Ishikawa (cell line): Measurements from ENCODE around the gene HMG20A.

Source experiments
- CEBPB ChIP-seq: IDR thresholded peaks from 2 replicates; pipeline ENCODE4 v1.6.1; 2012
- CREB1 ChIP-seq: IDR thresholded peaks from 2 replicates; pipeline ENCODE4 v1.6.1; 2012; ENCODE audit warnings: low read depth
- EGR1 ChIP-seq: IDR thresholded peaks from 2 replicates; pipeline ENCODE4 v1.6.1; 2012
- EP300 ChIP-seq: IDR thresholded peaks from 2 replicates; pipeline ENCODE4 v1.6.1; 2012; ENCODE audit warnings: borderline replicate concordance
- FOXM1 ChIP-seq: IDR thresholded peaks from 2 replicates; pipeline ENCODE4 v1.6.1; 2012; ENCODE audit warnings: low read depth, borderline replicate concordance
- MAX ChIP-seq: IDR thresholded peaks from 2 replicates; pipeline ENCODE4 v1.6.1; 2012
- NFIC ChIP-seq: IDR thresholded peaks from 2 replicates; pipeline ENCODE4 v1.6.1; 2012
- RAD21 ChIP-seq: IDR thresholded peaks from 2 replicates; pipeline ENCODE4 v1.6.1; 2012; ENCODE audit warnings: low read depth
- REST ChIP-seq: IDR thresholded peaks from 2 replicates; pipeline ENCODE4 v1.6.1; 2012; ENCODE audit warnings: low read depth, mild to moderate bottlenecking
- TAF1 ChIP-seq: IDR thresholded peaks from 2 replicates; pipeline ENCODE4 v1.6.1; 2012; ENCODE audit warnings: low read depth, mild to moderate bottlenecking
- TCF12 ChIP-seq: IDR thresholded peaks from 2 replicates; pipeline ENCODE4 v1.6.1; 2012; ENCODE audit warnings: low read depth
- TEAD4 ChIP-seq: IDR thresholded peaks from 2 replicates; pipeline ENCODE4 v1.6.1; 2012
- USF1 ChIP-seq: IDR thresholded peaks from 2 replicates; pipeline ENCODE4 v1.6.1; 2012
- YY1 ChIP-seq: IDR thresholded peaks from 2 replicates; pipeline ENCODE4 v1.6.1; 2012; ENCODE audit warnings: low read depth
- ZBTB7A ChIP-seq: IDR thresholded peaks from 2 replicates; pipeline ENCODE4 v1.6.1; 2012; ENCODE audit warnings: low read depth

The HMG20A gene

GRCh38 chr15:77476995-77477394 lies 56.3 kb downstream of the HMG20A start:
- TF ChIP-seq ZBTB7A (no peak), TCF12 (no peak), TEAD4 (no peak)

GRCh38 chr15:77478051-77478450 lies 57.4 kb downstream of the HMG20A start:
- peak; percentile 46 for TF ChIP-seq TEAD4
- no peak for TF ChIP-seq NFIC
- no peak for TF ChIP-seq CREB1
- TF ChIP-seq EP300 = peak; percentile 37; the same call in 1 of the 2 replicates
- TF ChIP-seq MAX = 0 out of 2 replicates have a peak, but pooled peaks have one; percentile 23

GRCh38 chr15:77479015-77479414 lies 58.3 kb downstream of the HMG20A start:
- TF ChIP-seq MAX (no peak), CEBPB (no peak), TAF1 (no peak), RAD21 (no peak), NFIC (no peak), EGR1 (no peak), CREB1 (no peak), TCF12 (no peak), REST (no peak), USF1 (no peak), FOXM1 (no peak), EP300 (no peak), YY1 (no peak), ZBTB7A (no peak), TEAD4 (no peak)

- no peak for TF ChIP-seq TCF12
Measured at GRCh38 chr15:77480859-77481633, 60.4 kb downstream of the HMG20A start.

GRCh38 chr15:77481670-77482069 lies 61.0 kb downstream of the HMG20A start:
- TF ChIP-seq NFIC = peak; percentile 98
- no peak for TF ChIP-seq CREB1
- TF ChIP-seq EP300 = peak; percentile 91
- no peak for TF ChIP-seq TAF1
- peak; percentile 87 for TF ChIP-seq TEAD4
- TF ChIP-seq RAD21 = no peak
- peak; percentile 73 for TF ChIP-seq CEBPB
- TF ChIP-seq ZBTB7A = no peak
- no peak for TF ChIP-seq YY1
- TF ChIP-seq USF1 = no peak
- peak; percentile 90 for TF ChIP-seq TCF12
- TF ChIP-seq FOXM1 = peak; percentile 78
- no peak for TF ChIP-seq REST
- TF ChIP-seq EGR1 = no peak
- TF ChIP-seq MAX = peak; percentile 51; the same call in 1 of the 2 replicates

GRCh38 chr15:77482570-77482969 lies 61.9 kb downstream of the HMG20A start:
- TF ChIP-seq RAD21 (no peak), FOXM1 (no peak), MAX (0 out of 2 replicates have a peak, but pooled peaks have one; percentile 22), CEBPB (0 out of 2 replicates have a peak, but pooled peaks have one; percentile 20), TEAD4 (peak; percentile 88), CREB1 (no peak), ZBTB7A (no peak), USF1 (no peak), TCF12 (0 out of 2 replicates have a peak, but pooled peaks have one; percentile 56), EGR1 (no peak), REST (no peak), EP300 (peak; percentile 82; the same call in 1 of the 2 replicates), YY1 (no peak), NFIC (peak; percentile 91), TAF1 (no peak)
